ENCODE measurements around the gene FXYD6. TPM values are rescaled to one million over a fixed set of nuclear protein-coding genes. Genes with fewer than 3 reads are reported as not detected.

Gene FXYD6, protein sequence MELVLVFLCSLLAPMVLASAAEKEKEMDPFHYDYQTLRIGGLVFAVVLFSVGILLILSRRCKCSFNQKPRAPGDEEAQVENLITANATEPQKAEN
- total RNA-seq = under 0.01 and 0.28 TPM in 2 replicates

DNA sequence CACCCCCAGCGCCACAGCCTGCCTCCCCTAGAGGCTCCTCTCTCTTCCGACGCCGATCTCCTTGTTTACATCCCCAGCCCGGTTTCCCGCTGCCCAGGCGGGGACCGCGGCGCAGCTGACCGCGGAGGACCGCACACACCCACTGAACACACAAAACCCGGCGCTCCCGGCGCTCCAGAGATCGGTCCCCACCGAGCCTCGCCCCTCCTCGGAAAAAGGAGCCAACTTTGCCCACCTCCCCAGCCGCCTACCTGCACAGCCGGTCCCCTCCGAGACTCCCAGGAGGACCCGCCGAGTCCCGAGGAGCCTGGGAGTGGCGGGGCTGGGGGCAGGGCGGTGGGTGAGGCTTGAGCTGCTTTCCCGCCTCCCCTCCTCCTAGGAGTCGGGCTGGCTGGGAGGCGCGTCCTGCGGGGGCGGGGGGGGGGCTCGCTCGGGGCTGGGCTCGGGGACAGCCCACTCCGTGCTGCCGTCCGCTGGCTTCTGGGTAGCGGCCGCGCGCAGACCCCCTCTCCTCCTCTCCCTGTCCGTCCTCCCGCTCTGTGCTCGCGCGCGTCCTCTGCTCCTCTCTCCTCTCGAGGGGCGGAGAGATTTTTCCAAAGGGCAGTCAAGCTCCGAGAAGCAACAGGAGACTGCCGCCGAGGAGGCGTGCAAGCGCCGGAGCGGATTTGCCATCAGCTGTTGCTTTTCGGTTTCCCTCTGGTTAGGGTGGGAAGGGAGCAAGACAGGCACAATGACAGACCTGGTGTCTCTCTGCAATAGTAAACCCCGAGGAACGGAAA, at the start of gene FXYD6:
FXYD6 (minus strand) TSS at position 318 of the 779 bp plus-strand sequence. CDS start 33,882 bp downstream, outside the sequence.

DNA sequence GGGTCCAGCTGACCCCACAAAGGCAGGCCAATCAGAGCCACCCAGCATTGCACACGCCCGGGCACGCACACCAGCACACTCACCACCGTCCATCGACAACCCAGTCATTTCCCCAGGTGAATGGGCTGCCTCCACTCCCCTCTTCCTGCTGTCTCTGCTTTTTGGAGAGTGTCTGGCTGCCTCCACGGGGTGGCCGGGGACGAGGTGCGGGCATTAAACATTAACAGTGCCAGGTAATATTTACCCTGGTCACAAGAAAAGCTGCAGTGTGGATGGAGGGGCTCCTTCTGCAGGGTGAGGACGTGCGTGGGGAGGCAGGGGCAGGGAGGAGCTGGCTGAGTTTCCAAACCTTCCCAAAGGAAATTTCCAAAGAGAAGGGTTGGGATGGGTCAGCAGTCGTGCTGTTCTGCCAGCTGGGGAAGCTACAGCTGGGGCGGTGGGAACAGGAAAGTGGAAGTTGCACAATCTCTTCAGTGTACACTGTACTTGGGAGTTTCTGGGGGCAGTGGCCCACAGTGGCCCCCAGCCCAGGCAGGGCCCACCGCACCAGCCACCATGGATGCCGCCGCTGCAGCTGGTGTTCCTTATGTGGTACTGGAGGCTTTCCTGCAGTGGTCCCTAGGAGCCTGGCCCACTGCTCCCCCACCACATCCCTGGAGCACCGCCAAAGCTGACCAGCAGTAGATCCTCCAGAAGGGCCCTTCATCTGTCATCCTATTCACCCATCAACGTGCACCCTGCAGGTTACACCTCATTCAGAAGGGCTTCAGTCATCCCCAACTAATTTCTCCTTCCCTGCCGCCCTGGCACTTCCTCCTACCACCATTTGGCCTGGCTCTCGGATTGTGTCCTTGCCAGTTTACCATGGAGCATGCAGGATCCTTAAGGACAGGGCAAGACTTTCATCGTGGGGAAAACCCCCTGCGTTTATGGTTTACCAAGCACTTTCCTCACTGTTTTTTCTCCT, 51.6 kb downstream of the FXYD6 start, which contains the start of gene FXYD2:
FXYD2 (minus strand) TSS at position 174 of the 967 bp plus-strand sequence; CDS start at position 108, 66 bp downstream.

GRCh38 chr11:117796872-117797529, 79.5 kb downstream of the FXYD6 start, which contains the start of gene DSCAML1:
TSS of gene DSCAML1 (minus strand) at chr11:117797216. CDS start at chr11:117797079, 137 bp downstream.

Other genes with a start within 250 kb of the FXYD6 start
- gene DSCAML1, start 79.4 kb downstream of the FXYD6 start, total RNA-seq = under 0.01 TPM in 1 of 2 replicates, not detected in the other
- gene FXYD2, start 51.9 kb downstream of the FXYD6 start, total RNA-seq = 0.38 and 1.4 TPM in 2 replicates
- not detected in 2 replicates for gene TMPRSS13, start 52.7 kb upstream of the FXYD6 start, total RNA-seq
- under 0.01 TPM in 1 of 2 replicates, not detected in the other for gene IL10RA, start 109.7 kb upstream of the FXYD6 start, total RNA-seq
- under 0.01 TPM in 1 of 2 replicates, not detected in the other for gene TMPRSS4, start 200.4 kb upstream of the FXYD6 start, total RNA-seq
- not detected in 2 replicates for gene SMIM35, start 210.3 kb upstream of the FXYD6 start, total RNA-seq

Measured in regular cardiac myocyte (primary cell).